CD14-positive monocyte (primary cell): Measurements from ENCODE around the gene SORBS2. TPM values are rescaled to one million over a fixed set of nuclear protein-coding genes. Genes with fewer than 3 reads are reported as not detected.

Experiments
- DNase-seq, 3 donors: peaks; one replicate each; pipeline ENCODE4 v3.0.0-alpha.2; 2011 to 2022
- H2AFZ ChIP-seq: 2 replicates; pipeline ENCODE4 v1.6.0; 2012; ENCODE audit warnings: mild to moderate bottlenecking, low read depth, low read length, inconsistent platforms; ENCODE audit not compliant: insufficient read depth, poor library complexity, severe bottlenecking
- H3K27ac ChIP-seq, 2 donors: 1 replicate in 1 of 2; 2 replicates in 1 of 2; pipeline ENCODE4 v1.5.1; 2012 to 2013; ENCODE audit warnings: low read length in 2 of 2, control low read depth in 1 of 2, inconsistent platforms in 1 of 2, low read depth in 1 of 2, mild to moderate bottlenecking in 1 of 2
- H3K27me3 ChIP-seq, 2 donors: one replicate each; pipeline versions ENCODE4 v1.6.0 to v1.6.1; 2011 to 2013; ENCODE audit warnings: low read length in 2 of 2; ENCODE audit not compliant: control insufficient read depth in 2 of 2, insufficient read depth in 2 of 2
- H3K36me3 ChIP-seq, 2 donors: replicated peaks in 1 of 2; 1 replicate in 1 of 2; 2 replicates in 1 of 2; pipeline versions ENCODE4 v1.5.1 to v1.6.1; 2012 to 2013; ENCODE audit warnings: low read length in 2 of 2, control low read depth in 1 of 2, inconsistent platforms in 1 of 2, mild to moderate bottlenecking in 1 of 2; ENCODE audit not compliant: insufficient read depth in 2 of 2, control insufficient read depth in 1 of 2
- H3K4me1 ChIP-seq, 2 donors: 1 replicate in 1 of 2; 2 replicates in 1 of 2; pipeline versions ENCODE4 v1.5.1 to v1.6.1; 2012 to 2013; ENCODE audit warnings: low read length in 2 of 2, control low read depth in 1 of 2, inconsistent platforms in 1 of 2, mild to moderate bottlenecking in 1 of 2, moderate library complexity in 1 of 2; ENCODE audit not compliant: insufficient read depth in 2 of 2, control insufficient read depth in 1 of 2
- H3K4me2 ChIP-seq: replicated peaks from 2 replicates; pipeline ENCODE3; 2012; ENCODE audit warnings: low read length, moderate library complexity, mild to moderate bottlenecking; ENCODE audit not compliant: poor library complexity, severe bottlenecking; ENCODE audit errors: extremely low read depth
- H3K4me3 ChIP-seq, 3 experiments: fragments of 200-600 bp in 1 of 3; sonication (generic) in 1 of 3; replicated peaks in 1 of 3; 1 replicate in 2 of 3; 2 replicates in 1 of 3; pipeline ENCODE4 v1.5.1; 2011 to 2013; ENCODE audit warnings: low read length in 3 of 3, mild to moderate bottlenecking in 3 of 3, control low read depth in 2 of 3, low read depth in 2 of 3, inconsistent platforms in 1 of 3, moderate library complexity in 1 of 3
- H3K79me2 ChIP-seq: 2 replicates; pipeline ENCODE4 v1.6.0; 2012; ENCODE audit warnings: mild to moderate bottlenecking, control low read depth, inconsistent platforms, low read length, moderate library complexity; ENCODE audit not compliant: insufficient read depth
- H3K9ac ChIP-seq: 2 replicates; pipeline ENCODE4 v1.6.0; 2017; ENCODE audit warnings: low read length, mild to moderate bottlenecking; ENCODE audit not compliant: insufficient read depth, poor library complexity, severe bottlenecking
- H3K9me3 ChIP-seq, 2 donors: replicated peaks in 1 of 2; 1 replicate in 1 of 2; 2 replicates in 1 of 2; pipeline versions ENCODE4 v1.5.1 to v1.6.1; 2012 to 2013; ENCODE audit warnings: low read length in 2 of 2, control low read depth in 1 of 2; ENCODE audit not compliant: control insufficient read depth in 1 of 2, insufficient read depth in 1 of 2
- H4K20me1 ChIP-seq: 2 replicates; pipeline ENCODE4 v1.6.0; 2012; ENCODE audit warnings: mild to moderate bottlenecking, low read length, control low read depth, moderate library complexity; ENCODE audit not compliant: insufficient read depth
- H3K27ac Mint-ChIP-seq, 7 donors: one replicate each; pipeline ENCODE4 v1.8.0; 2020; ENCODE audit warnings: mild to moderate bottlenecking in 7 of 7, mixed read lengths in 7 of 7, moderate library complexity in 6 of 7, inconsistent platforms in 2 of 7
- H3K27me3 Mint-ChIP-seq, 3 donors: one replicate each; pipeline ENCODE4 v1.8.0; 2021 to 2022; ENCODE audit warnings: low read depth in 3 of 3, mild to moderate bottlenecking in 3 of 3, mixed read lengths in 3 of 3, moderate library complexity in 3 of 3, inconsistent platforms in 1 of 3
- H3K36me3 Mint-ChIP-seq, 2 donors: one replicate each; pipeline ENCODE4 v1.8.0; 2020; ENCODE audit warnings: mixed read lengths in 2 of 2, inconsistent platforms in 1 of 2, mild to moderate bottlenecking in 1 of 2
- H3K4me1 Mint-ChIP-seq: one replicate; pipeline ENCODE4 v1.8.0; 2020; ENCODE audit warnings: mild to moderate bottlenecking, mixed read lengths
- H3K4me3 Mint-ChIP-seq, 2 donors: one replicate each; pipeline ENCODE4 v1.8.0; 2020; ENCODE audit warnings: mild to moderate bottlenecking in 2 of 2, mixed read lengths in 2 of 2, moderate library complexity in 1 of 2
- H3K9me3 Mint-ChIP-seq, 7 donors: one replicate each; pipeline ENCODE4 v1.8.0; 2020 to 2022; ENCODE audit warnings: mixed read lengths in 7 of 7, mild to moderate bottlenecking in 6 of 7, moderate library complexity in 6 of 7, inconsistent platforms in 2 of 7
- CTCF ChIP-seq: fragments of 200-600 bp; IDR thresholded peaks from one replicate; pipeline ENCODE4 v1.8.0; 2022; ENCODE audit warnings: antibody characterized with exemption, mild to moderate bottlenecking
- WGBS: methylation state at CpG from one replicate; pipeline ENCODE4 v1.1.5; 2013; ENCODE audit warnings: missing lambda C conversion rate; ENCODE audit not compliant: insufficient coverage; 5-methylcytosine and 5-hydroxymethylcytosine counted together
- intact Hi-C, 2 donors: fragments of 100-400 bp; cut with micrococcal nuclease; formaldehyde crosslinking; loops; one replicate each; pipeline versions ENCODE4 v1.15.0 to v1.15.1; 2023
- polyA plus RNA-seq, 3 donors: library from polyadenylated mRNA; depleted of rRNA in 1 of 3; unstranded in 2 of 3; stranded (reverse) in 1 of 3; fragments of 300-500 nt in 2 of 3; fragments of >200 nt in 1 of 3; fragmentation: Illumina TruSeq in 2 of 3; gene quantifications; 1 replicate in 2 of 3; 2 replicates in 1 of 3; pipeline ENCODE4 v1.2.3, GENCODE V29; 2012 to 2021

SORBS2 gene
- polyA plus RNA-seq, 3 donors: not detected

GRCh38 chr4:185538806-185539205, 273.2 kb downstream of the SORBS2 start:
- peaks cover 46 to 65% of the 10 kb centered on the region in 2 donors for H3K27me3 ChIP-seq
- WGBS: no CpG with 5 or more reads among the region's 1 CpG
- H3K4me1 ChIP-seq: no peaks in the 10 kb centered on the region
- H4K20me1 ChIP-seq: no peaks in the 10 kb centered on the region
- no peaks in the 10 kb centered on the region for H3K79me2 ChIP-seq
- no peak overlapping the region for H3K27ac Mint-ChIP-seq
- H3K4me3 ChIP-seq: no peak overlapping the region
- intact Hi-C loops: no loop called here
- H3K9me3 ChIP-seq: no peaks in the 10 kb centered on the region
- no peaks in the 10 kb centered on the region for H3K4me1 Mint-ChIP-seq
- no peaks in the 10 kb centered on the region for H3K36me3 Mint-ChIP-seq
- peaks cover 0 to 4% (median 0%) of the 10 kb centered on the region in 7 donors for H3K9me3 Mint-ChIP-seq
- H3K27ac ChIP-seq: no peak overlapping the region
- H3K27me3 Mint-ChIP-seq: peaks cover 25 to 32% (median 32%) of the 10 kb centered on the region in 3 donors
- H3K4me2 ChIP-seq: no peak overlapping the region
- no peak overlapping the region for H3K9ac ChIP-seq
- H3K4me3 Mint-ChIP-seq: no peak overlapping the region
- H3K36me3 ChIP-seq: no peaks in the 10 kb centered on the region
- no peak overlapping the region for H2AFZ ChIP-seq
- TF ChIP-seq CTCF: no peak
- no peak for DNase-seq

GRCh38 chr4:185536411-185536709, 275.6 kb downstream of the SORBS2 start:
- H3K79me2 ChIP-seq: no peaks in the 10 kb centered on the region
- Mint-ChIP-seq H3K4me1 (no peaks in the 10 kb centered on the region), H3K27ac (no peak overlapping the region), H3K36me3 (no peaks in the 10 kb centered on the region), H3K9me3 (peaks cover 0 to 4% (median 0%) of the 10 kb centered on the region in 7 donors), H3K27me3 (peaks cover 31 to 34% (median 33%) of the 10 kb centered on the region in 3 donors), H3K4me3 (peak overlapping the region in 1 of 2 donors; percentile 76)
- H4K20me1 ChIP-seq: no peaks in the 10 kb centered on the region
- no peaks in the 10 kb centered on the region for H3K9me3 ChIP-seq
- H3K4me2 ChIP-seq: no peak overlapping the region
- H3K9ac ChIP-seq: no peak overlapping the region
- no peaks in the 10 kb centered on the region for H3K4me1 ChIP-seq
- intact Hi-C loops: no loop called here
- H3K36me3 ChIP-seq: no peaks in the 10 kb centered on the region
- 56% methylated on average over 1 of the region's 4 CpGs for WGBS
- no peak for DNase-seq
- H3K4me3 ChIP-seq: no peak overlapping the region
- TF ChIP-seq CTCF: no peak
- H3K27ac ChIP-seq: no peak overlapping the region
- H3K27me3 ChIP-seq: peaks cover 58 to 75% of the 10 kb centered on the region in 2 donors
- H2AFZ ChIP-seq: no peak overlapping the region
